RWPE1 (cell line): ENCODE results near the gene TNFRSF6B.
"Not testable (repeated sequence)": the region's sequence is repeated elsewhere in the genome, so short reads cannot be mapped to it uniquely, and the experiment has no call there.

Source experiments
- CTCF ChIA-PET: fragments of 350-600 bp; sonication (Branson Sonifier 250); formaldehyde crosslinking; extraction: SDS; loops from one replicate; lab custom pipeline; 2021; lab: Yijun Ruan, JAX
- POLR2A ChIA-PET: fragments of 400-600 bp; formaldehyde crosslinking; extraction: SDS; loops from one replicate; lab custom pipeline; 2020; ENCODE audit warnings: antibody characterized with exemption; ENCODE audit not compliant: low non-redundant PET; lab: Yijun Ruan, JAX
- DNase-seq: peaks from one replicate; pipeline ENCODE4 v3.0.0; 2012; ENCODE audit warnings: low spot score
- H3K27ac ChIP-seq: fragments of 450-650 bp; 2 replicates; pipeline ENCODE4 v1.5.1; 2017
- TF ChIP-seq, protein P1 (sequence below): fragments of 450-650 bp; conservative IDR thresholded peaks from 2 replicates; pipeline ENCODE4 v1.5.1; 2017; ENCODE audit warnings: low read depth, mild to moderate bottlenecking

The TNFRSF6B gene

DNA sequence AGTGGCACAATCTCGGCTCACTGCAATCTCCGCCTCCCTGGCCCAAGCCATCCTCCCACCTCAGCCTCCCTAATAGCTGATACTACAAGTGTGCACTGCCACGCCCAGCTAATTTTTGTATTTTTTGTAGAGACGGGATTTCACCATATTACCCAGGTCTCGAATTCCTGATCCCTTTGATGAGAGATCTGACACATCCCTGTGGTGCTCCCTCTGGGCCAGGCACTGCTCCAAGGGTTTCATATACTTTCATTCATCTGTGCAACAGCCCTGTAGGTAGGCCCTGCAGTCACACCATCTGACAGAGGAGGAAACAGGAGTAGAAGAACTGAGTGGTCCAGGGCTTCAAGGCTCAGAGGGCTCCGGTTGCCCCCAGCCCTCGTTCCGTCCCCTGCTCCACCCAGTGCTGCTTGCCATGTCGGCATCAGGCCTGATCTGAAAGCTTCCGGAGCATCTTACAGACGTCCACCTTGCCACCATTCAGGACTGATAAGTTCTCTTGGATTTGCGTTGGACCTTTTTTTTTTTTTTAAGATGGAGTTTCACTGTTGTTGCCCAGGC lies 14.7 kb downstream of the TNFRSF6B start:
- TF ChIP-seq, protein P1, sequence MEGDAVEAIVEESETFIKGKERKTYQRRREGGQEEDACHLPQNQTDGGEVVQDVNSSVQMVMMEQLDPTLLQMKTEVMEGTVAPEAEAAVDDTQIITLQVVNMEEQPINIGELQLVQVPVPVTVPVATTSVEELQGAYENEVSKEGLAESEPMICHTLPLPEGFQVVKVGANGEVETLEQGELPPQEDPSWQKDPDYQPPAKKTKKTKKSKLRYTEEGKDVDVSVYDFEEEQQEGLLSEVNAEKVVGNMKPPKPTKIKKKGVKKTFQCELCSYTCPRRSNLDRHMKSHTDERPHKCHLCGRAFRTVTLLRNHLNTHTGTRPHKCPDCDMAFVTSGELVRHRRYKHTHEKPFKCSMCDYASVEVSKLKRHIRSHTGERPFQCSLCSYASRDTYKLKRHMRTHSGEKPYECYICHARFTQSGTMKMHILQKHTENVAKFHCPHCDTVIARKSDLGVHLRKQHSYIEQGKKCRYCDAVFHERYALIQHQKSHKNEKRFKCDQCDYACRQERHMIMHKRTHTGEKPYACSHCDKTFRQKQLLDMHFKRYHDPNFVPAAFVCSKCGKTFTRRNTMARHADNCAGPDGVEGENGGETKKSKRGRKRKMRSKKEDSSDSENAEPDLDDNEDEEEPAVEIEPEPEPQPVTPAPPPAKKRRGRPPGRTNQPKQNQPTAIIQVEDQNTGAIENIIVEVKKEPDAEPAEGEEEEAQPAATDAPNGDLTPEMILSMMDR, result no peak
- ChIA-PET CTCF (no interaction called here), POLR2A (interaction anchor here (0.6 to 0.7 kb wide), 3 partner anchors 23 to 348 kb away, joined by 4 to 5 read pairs (median 4); no protein-coding TSS in a partner anchor)
- no peak for DNase-seq
- 0 out of 2 replicates have a peak overlapping the region, but pooled peaks have one; percentile 0 for H3K27ac ChIP-seq

DNA sequence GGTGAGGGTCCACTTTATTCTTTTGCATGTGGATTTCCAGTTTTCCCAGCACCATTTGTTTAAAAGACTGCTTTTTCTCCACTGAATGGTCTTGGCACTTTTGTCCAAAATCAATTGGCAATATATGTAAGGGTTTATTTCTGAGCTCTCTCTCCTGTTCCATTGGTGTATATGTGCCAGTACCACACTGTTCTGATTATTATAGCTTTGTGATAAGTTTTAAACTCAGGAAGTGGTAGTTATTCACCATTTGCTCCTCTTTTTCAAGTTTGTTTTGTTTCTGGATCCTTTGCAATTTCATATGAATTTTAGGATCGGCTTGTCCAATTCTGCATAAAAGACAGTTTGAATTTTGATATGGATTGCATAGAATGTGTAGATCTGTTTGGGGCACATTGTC lies 15.7 kb downstream of the TNFRSF6B start:
- H3K27ac ChIP-seq, result no peak overlapping the region
- CTCF ChIA-PET, result no interaction called here
- POLR2A ChIA-PET, result interaction anchor here (0.6 kb wide), 1 partner anchor 240 kb away, joined by 5 read pairs; no protein-coding TSS in a partner anchor

DNA sequence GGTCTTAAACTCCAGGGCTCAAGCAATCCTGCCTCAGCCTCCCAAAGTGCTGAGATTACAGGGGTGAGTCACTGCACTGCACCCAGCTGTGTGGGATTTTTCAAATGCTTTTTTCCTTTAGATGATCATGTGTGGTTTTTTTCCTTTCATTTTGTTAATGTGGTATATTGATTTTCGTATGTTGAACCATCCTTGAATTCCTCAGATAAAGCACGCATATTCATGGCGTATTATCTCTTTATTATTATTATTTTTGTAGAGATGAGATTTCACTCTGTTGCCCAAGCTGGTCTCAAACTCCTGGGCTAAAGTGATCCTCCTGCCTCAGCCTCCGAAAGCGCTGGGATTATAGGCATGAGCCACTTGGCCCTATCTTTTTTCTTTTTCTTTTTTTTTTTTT lies 18.4 kb downstream of the TNFRSF6B start:
- ChIA-PET POLR2A (interaction anchor here (0.6 kb wide), 1 partner anchor 90 kb away, joined by 4 read pairs; no protein-coding TSS in a partner anchor), CTCF (interaction anchor here (0.5 to 0.6 kb wide), 2 partner anchors 11 to 61 kb away, joined by 3 to 7 read pairs; no protein-coding TSS in a partner anchor)
- H3K27ac ChIP-seq, result no peak overlapping the region
- TF ChIP-seq, protein P1, result no peak
- no peak for DNase-seq

More for the DNA sequence above, 15.7 kb downstream of the TNFRSF6B start:
- no peak for DNase-seq
- TF ChIP-seq, protein P1, result no peak

DNA sequence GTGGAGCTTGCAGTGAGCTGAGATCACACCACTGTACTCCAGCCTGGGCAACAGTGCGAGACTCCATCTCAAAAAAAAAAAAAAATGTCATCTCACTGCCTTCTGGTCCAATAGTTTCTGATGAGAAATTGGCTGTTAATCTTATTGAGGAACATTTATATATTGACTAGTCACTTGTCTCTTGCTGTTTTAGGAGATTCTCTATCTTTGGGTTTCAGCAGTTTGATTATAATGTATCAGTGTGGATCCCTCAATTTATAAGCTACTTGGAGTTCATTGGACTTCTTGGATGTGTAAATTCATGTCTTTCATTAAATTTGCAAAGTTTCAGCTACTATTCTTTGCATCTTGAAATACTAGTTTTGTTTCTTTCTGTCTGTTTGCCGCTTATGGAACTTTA lies 22.5 kb downstream of the TNFRSF6B start:
- ChIA-PET POLR2A (no interaction called here), CTCF (interaction anchor here (0.6 to 0.8 kb wide), 3 partner anchors 23 to 250 kb away, joined by 3 to 5 read pairs (median 5); no protein-coding TSS in a partner anchor)
- DNase-seq, result no peak
- no peak overlapping the region for H3K27ac ChIP-seq
- TF ChIP-seq, protein P1, result no peak

DNA sequence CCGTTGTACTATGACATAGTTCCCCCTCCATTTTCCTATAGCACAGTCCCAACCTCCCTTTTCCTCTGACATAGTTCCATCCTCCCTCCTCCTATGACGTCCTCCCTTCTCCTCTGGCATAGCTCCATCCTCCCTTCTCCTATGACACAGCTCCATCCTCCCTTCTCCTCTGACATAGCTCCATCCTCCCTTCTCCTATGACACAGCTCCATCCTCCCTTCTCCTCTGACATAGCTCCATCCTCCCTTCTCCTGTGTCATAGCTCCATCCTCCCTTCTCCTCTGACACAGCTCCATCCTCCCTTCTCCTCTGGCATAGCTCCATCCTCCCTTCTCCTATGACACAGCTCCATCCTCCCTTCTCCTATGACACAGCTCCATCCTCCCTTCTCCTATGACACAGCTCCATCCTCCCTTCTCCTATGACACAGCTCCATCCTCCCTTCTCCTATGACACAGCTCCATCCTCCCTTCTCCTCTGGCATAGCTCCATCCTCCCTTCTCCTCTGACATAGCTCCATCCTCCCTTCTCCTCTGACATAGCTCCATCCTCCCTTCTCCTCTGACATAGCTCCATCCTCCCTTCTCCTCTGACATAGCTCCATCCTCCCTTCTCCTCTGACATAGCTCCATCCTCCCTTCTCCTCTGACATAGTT lies 26.6 kb downstream of the TNFRSF6B start:
- not testable (repeated sequence) for H3K27ac ChIP-seq, DNase-seq
- ChIA-PET POLR2A (interaction anchor here (0.7 kb wide), 1 partner anchor 36 kb away, joined by 6 read pairs; no protein-coding TSS in a partner anchor), CTCF (interaction anchor here (0.7 to 1.2 kb wide), 2 partner anchors 15 kb away, joined by 3 to 5 read pairs; partner anchors contain the start of genes ARFRP1 and ZGPAT)

DNA sequence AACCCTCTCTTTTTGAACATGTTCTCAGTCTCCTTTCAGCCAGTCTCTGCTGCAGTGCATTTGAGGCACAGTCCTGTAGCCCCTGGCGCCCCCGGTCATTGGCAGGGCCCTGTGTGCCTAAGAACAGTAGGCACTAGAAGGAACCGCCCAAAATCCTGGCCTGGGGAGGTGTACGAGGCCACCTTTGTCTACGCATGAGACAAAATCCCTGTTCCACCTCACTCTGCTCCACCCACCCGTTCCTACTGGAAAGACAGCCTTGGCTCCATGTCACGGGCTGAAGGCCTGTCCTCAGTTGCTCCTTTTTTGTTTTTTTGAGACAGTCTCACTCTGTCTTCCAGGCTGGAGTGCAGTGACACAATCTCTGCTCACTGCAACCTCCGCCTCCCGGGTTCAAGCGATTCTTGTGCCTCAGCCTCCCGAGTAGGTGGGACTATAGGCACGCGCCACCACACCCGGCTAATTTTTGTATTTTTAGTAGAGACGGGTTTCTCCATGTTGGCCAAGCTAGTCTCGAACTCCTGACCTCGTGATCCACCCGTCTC lies 33.8 kb downstream of the TNFRSF6B start:
- DNase-seq, POLR2A ChIA-PET: not testable (repeated sequence)
- CTCF ChIA-PET, result interaction anchor here (0.7 kb wide), 1 partner anchor 56 kb away, joined by 4 read pairs; no protein-coding TSS in a partner anchor
- peak overlapping the region; percentile 17 for H3K27ac ChIP-seq

DNA sequence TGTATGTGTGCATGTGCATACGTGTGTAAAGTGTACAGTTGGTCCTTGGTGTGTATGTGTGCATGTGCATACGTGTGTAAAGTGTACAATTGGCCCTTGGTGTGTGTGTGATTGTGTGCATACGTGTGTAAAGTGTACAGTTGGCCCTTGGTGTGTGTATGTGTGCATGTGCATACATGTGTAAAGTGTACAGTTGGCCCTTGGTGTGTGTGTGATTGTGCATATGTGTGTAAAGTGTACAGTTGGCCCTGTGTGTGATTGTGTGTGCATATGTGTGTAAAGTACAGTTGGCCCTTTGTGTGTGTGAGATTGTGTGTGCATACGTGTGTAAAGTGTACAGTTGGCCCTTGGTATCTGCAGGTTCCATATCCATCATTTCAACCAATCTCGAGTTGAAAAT lies 35.0 kb downstream of the TNFRSF6B start:
- ChIA-PET CTCF (no interaction called here), POLR2A (no interaction called here)
- no peak overlapping the region for H3K27ac ChIP-seq
- TF ChIP-seq, protein P1, result no peak
- DNase-seq, result no peak
